Ascending aorta (tissue), 2 donors: Measurements from ENCODE around the gene AGAP2. TPM values are rescaled to one million over a fixed set of nuclear protein-coding genes. Genes with fewer than 3 reads are reported as not detected.

Experiments
- DNase-seq, 2 donors: peaks; one replicate each; pipeline ENCODE4 v3.0.0-alpha.2; 2019; ENCODE audit warnings: low spot score in 2 of 2
- H3K27ac ChIP-seq, 2 donors: fragments of 200-600 bp; sonication (generic); one replicate each; pipeline ENCODE4 v1.5.1; 2016 to 2017; ENCODE audit warnings: mild to moderate bottlenecking in 1 of 2
- H3K27me3 ChIP-seq: fragments of 200-600 bp; sonication (generic); one replicate; pipeline ENCODE4 v1.5.1; 2017
- H3K36me3 ChIP-seq, 2 donors: fragments of 200-600 bp; sonication (generic); one replicate each; pipeline ENCODE4 v1.5.1; 2016
- H3K4me1 ChIP-seq, 2 donors: fragments of 200-600 bp; sonication (generic); one replicate each; pipeline ENCODE4 v1.5.1; 2016 to 2017; ENCODE audit warnings: mild to moderate bottlenecking in 1 of 2
- H3K4me3 ChIP-seq, 2 donors: fragments of 200-600 bp; sonication (generic); one replicate each; pipeline ENCODE4 v1.5.1; 2016 to 2017; ENCODE audit warnings: mild to moderate bottlenecking in 1 of 2
- H3K9me3 ChIP-seq, 2 donors: fragments of 200-600 bp; sonication (generic); one replicate each; pipeline ENCODE4 v1.5.1; 2016
- CTCF ChIP-seq, 3 experiments: fragments of 200-600 bp in 2 of 3; fragments of 450-650 bp in 1 of 3; sonication (generic) in 2 of 3; IDR thresholded peaks; one replicate each; pipeline ENCODE4 v1.5.1; 2016 to 2019; ENCODE audit warnings: antibody characterized with exemption in 3 of 3, mild to moderate bottlenecking in 1 of 3, moderate library complexity in 1 of 3
- intact Hi-C: fragments of 100-400 bp; cut with DNase I; formaldehyde crosslinking; loops from one replicate; pipeline ENCODE4 v1.15.1; 2023
- total RNA-seq: library from RNA; depleted of rRNA; stranded (reverse); fragments of >200 nt; gene quantifications from one replicate; pipeline ENCODE4 v1.1.0, GENCODE V29; 2016

AGAP2 gene
- total RNA-seq, 1 donor from 2014 or later: 11.5 TPM

DNA sequence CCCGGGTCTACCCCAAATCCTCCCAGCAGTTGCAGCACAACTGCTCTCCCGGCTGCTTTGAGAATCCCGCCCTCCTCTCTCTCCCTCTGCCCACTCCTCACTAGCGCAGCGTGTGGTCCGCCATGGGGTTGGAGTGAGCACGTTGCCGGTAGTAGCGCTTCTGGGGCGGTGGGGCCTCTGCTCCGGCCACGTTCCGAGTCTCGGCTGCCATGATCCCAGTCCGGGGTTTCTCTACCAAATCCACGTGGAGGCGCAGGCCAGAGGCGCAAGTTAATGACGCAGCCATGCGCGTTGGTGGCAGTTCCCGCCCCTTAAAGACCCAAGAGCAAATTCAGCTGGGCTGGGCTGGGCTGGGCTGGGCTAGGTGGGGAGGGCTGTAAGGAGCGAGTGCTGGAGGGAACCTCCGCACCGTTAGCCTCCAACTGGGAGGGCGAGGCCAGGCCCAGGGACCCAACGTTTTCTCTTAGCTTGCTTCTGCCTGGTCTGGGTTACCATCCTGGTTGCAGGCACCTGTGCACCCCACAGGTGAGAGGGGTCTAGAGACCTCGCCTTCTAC, 33.4 kb upstream of the AGAP2 start, which contains the start of gene METTL1:
TSS of gene METTL1 (minus strand) at position 233 of the 556 bp plus-strand sequence. CDS start at position 211, 22 bp downstream.
- intact Hi-C loops: loop anchor here (1.0 kb wide), 1 partner anchor 20 kb away; the partner anchor contains the start of gene CDK4
- Histone ChIP-seq H3K9me3 (no peaks in the 10 kb centered on the region), H3K4me3 (peak within 1 kb of the TSS; percentile 80 to 83), H3K27me3 (no peaks in the 10 kb centered on the region), H3K4me1 (peaks cover 2 to 16% of the 10 kb centered on the region in 2 donors), H3K36me3 (peaks cover 0 to 11% of the 10 kb centered on the region in 2 donors), H3K27ac (peak within 1 kb of the TSS; percentile 90 to 94)
- TF ChIP-seq CTCF (IDR thresholded peaks at IDR 0.05): no peak
- peak; percentile 91 to 97 for DNase-seq

GRCh38 chr12:57771236-57771872, 32.8 kb upstream of the AGAP2 start:
- intact Hi-C loops: loop anchor here (1.0 kb wide), 1 partner anchor 19 kb away; the partner anchor contains the start of gene CDK4
- Histone ChIP-seq H3K4me3 (peak overlapping the region; percentile 80 to 83), H3K36me3 (peaks cover 0 to 11% of the 10 kb centered on the region in 2 donors), H3K27me3 (no peaks in the 10 kb centered on the region), H3K9me3 (no peaks in the 10 kb centered on the region), H3K27ac (peak overlapping the region; percentile 90 to 94), H3K4me1 (peaks cover 2 to 20% of the 10 kb centered on the region in 2 donors)
- DNase-seq: peak; percentile 53 to 93
- TF ChIP-seq CTCF (IDR thresholded peaks at IDR 0.05): no peak

GRCh38 chr12:57770734-57771133, 32.2 kb upstream of the AGAP2 start:
- DNase-seq: peak in 1 of 2 donors; percentile 60
- no peak overlapping the region for H3K4me3 ChIP-seq
- H3K27ac ChIP-seq: peak overlapping the region; percentile 90 to 94
- H3K4me1 ChIP-seq: peaks cover 2 to 27% of the 10 kb centered on the region in 2 donors
- no peak for TF ChIP-seq CTCF (IDR thresholded peaks at IDR 0.05)
- no peaks in the 10 kb centered on the region for H3K27me3 ChIP-seq
- intact Hi-C loops: loop anchor here (1.0 kb wide), 1 partner anchor 18 kb away; the partner anchor contains the start of gene CDK4
- peaks cover 0 to 11% of the 10 kb centered on the region in 2 donors for H3K36me3 ChIP-seq
- H3K9me3 ChIP-seq: no peaks in the 10 kb centered on the region

DNA sequence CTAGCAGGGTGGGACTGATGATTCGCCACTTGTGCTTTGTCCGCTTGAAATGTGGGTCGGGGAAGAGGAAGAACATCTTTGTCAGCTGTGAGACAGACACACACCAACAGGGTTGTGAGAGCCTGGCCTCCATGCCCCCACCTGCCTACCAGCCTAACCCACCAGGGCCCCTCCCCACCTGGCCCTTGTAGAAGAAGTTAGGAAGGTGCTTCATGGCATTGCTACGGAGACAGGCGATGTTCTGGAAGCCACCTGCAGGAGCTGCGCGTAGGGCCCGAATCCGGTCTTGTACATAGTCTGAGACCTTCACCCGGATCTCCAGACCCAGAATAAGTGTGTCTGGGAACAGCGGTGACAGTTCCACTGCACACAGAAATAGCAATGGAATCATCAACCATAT, 31.1 kb upstream of the AGAP2 start:
- TF ChIP-seq CTCF (IDR thresholded peaks at IDR 0.05): no peak
- Histone ChIP-seq H3K9me3 (no peaks in the 10 kb centered on the region), H3K27me3 (no peaks in the 10 kb centered on the region), H3K27ac (no peak overlapping the region), H3K36me3 (peaks cover 0 to 3% of the 10 kb centered on the region in 2 donors), H3K4me3 (no peak overlapping the region), H3K4me1 (peaks cover 2 to 38% of the 10 kb centered on the region in 2 donors)
- DNase-seq: no peak
- intact Hi-C loops: loop anchor here (5.0 kb wide), 1 partner anchor 42 kb away; no protein-coding TSS in a partner anchor

DNA sequence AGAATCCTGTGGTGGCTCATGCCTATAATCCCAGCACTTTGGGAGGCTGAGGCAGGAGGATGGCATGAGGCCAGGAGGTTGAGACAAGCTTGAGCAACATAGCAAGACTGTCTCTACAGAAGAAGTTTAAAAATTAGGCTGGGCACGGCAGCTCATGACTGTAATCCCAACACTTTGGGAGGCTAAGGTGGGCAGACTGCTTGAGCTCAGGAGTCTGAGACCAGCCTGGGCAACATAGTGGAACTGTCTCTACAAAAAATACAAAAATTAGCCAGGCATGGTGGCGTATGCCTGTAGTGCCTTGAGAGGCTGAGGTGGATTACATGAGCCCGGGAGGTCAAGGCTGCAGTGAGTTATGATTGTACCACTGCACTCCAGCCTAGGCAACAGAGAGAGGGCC, 29.3 kb upstream of the AGAP2 start:
- no peak overlapping the region for H3K4me3 ChIP-seq
- DNase-seq: peak in 1 of 2 donors; percentile 54
- peaks cover 0 to 32% of the 10 kb centered on the region in 2 donors for H3K4me1 ChIP-seq
- H3K27me3 ChIP-seq: no peaks in the 10 kb centered on the region
- intact Hi-C loops: loop anchor here (5.0 kb wide), 1 partner anchor 41 kb away; no protein-coding TSS in a partner anchor
- H3K27ac ChIP-seq: no peak overlapping the region
- TF ChIP-seq CTCF (IDR thresholded peaks at IDR 0.05): no peak
- H3K36me3 ChIP-seq: no peaks in the 10 kb centered on the region
- H3K9me3 ChIP-seq: no peaks in the 10 kb centered on the region
